Suprapubic skin (tissue), 4 donors: ENCODE measurements around the gene WDR4. TPM values are rescaled to one million over a fixed set of nuclear protein-coding genes. Genes with fewer than 3 reads are reported as not detected.
"Not testable (repeated sequence)": the region's sequence is repeated elsewhere in the genome, so short reads cannot be mapped to it uniquely, and the experiment has no call there.

Experiments
- DNase-seq, 2 donors: peaks; one replicate each; pipeline ENCODE4 v3.0.0-alpha.2; 2019; ENCODE audit warnings: low spot score in 2 of 2
- H3K27ac ChIP-seq: fragments of 200-600 bp; sonication (generic); one replicate; pipeline ENCODE4 v1.5.1; 2019
- H3K27me3 ChIP-seq: fragments of 200-600 bp; sonication (generic); one replicate; pipeline ENCODE4 v1.5.1; 2019
- H3K36me3 ChIP-seq: fragments of 200-600 bp; sonication (generic); one replicate; pipeline ENCODE4 v1.5.1; 2019
- H3K4me1 ChIP-seq: fragments of 200-600 bp; sonication (generic); one replicate; pipeline ENCODE4 v1.5.1; 2019
- H3K4me3 ChIP-seq: fragments of 200-600 bp; sonication (generic); one replicate; pipeline ENCODE4 v1.5.1; 2019; ENCODE audit warnings: mild to moderate bottlenecking
- H3K9me3 ChIP-seq: fragments of 200-600 bp; sonication (generic); one replicate; pipeline ENCODE4 v1.5.1; 2019
- EP300 ChIP-seq: sonication (generic); formaldehyde crosslinking; IDR thresholded peaks from one replicate; pipeline ENCODE4 v1.6.1; 2017; ENCODE audit warnings: antibody characterized with exemption
- POLR2A ChIP-seq, 2 donors: fragments of 450-650 bp; IDR thresholded peaks; one replicate each; pipeline ENCODE4 v1.6.1; 2017; ENCODE audit warnings: antibody characterized with exemption in 2 of 2, mild to moderate bottlenecking in 2 of 2, moderate library complexity in 2 of 2
- POLR2AphosphoS5 ChIP-seq, 3 donors: sonication (generic); formaldehyde crosslinking; IDR thresholded peaks; one replicate each; pipeline ENCODE4 v1.6.1; 2017; ENCODE audit warnings: antibody characterized with exemption in 3 of 3
- WGBS: methylation state at CpG from one replicate; pipeline ENCODE4 v1.1.5; 2018; 5-methylcytosine and 5-hydroxymethylcytosine counted together
- total RNA-seq, 4 donors: library from RNA; depleted of rRNA; stranded (reverse); fragments of >200 nt; gene quantifications; one replicate each; pipeline ENCODE4 v1.1.0, GENCODE V29; 2016
- TF ChIP-seq, protein P1 (sequence below), 2 donors: fragments of 200-600 bp in 1 of 2; fragments of 450-650 bp in 1 of 2; sonication (generic) in 1 of 2; IDR thresholded peaks; one replicate each; pipeline ENCODE4 v1.5.1; 2016 to 2019; ENCODE audit warnings: antibody characterized with exemption in 2 of 2, mild to moderate bottlenecking in 1 of 2, moderate library complexity in 1 of 2

Gene WDR4
- total RNA-seq, 4 donors from 2014 or later = 10.1 to 18.7 (median 14.1) TPM

DNA sequence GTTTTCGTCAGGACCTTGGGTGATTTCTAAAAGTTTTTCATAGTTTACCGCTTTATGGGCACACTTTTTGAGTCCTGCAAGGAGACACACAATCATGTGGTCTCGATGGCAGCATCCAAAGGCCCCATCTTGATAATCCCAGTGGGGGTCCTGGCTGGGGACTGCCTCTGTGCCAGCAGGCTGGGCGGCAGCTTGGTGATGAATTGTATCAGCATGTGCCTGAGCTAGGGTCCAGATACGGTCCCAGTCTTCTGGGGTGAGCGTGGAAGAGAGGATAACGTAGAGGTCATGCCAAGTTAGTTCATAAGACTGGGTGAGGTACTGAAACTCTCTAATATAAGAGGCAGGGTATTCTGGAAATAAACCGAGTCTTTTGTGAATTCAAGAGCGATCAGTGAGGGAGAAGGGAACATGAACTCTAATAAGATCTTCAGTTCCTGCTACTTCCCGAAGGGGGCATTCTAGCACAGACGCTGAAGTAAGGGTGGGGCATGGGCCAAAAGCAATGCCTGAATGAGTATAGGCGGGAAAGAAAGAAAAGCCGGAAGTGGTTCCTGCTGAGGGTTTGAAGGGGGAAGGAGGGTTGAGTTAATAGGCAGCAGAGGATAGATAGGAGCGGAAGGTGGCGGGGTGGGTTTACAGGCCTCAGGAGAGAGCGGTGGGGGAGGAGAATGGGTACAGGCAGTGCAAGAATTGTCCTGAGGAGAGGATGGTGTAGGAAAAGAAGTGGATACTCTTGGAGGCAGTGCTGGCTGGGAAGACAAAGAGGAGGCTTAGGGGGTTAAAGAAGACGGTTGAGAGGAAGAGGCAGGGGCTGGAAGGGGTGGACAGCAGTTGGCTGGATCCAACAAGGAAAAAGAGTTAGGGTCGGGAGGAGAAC, 44.5 kb upstream of the WDR4 start:
- Histone ChIP-seq H3K27me3 (no peaks in the 10 kb centered on the region), H3K4me1 (peaks cover 10% of the 10 kb centered on the region), H3K9me3 (no peaks in the 10 kb centered on the region), H3K36me3 (no peaks in the 10 kb centered on the region), H3K4me3 (no peak overlapping the region), H3K27ac (no peak overlapping the region)
- DNase-seq = peak; percentile 83 to 88
- TF ChIP-seq POLR2A (IDR thresholded peaks at IDR 0.05) (no peak), POLR2AphosphoS5 (IDR thresholded peaks at IDR 0.05) (peak in 2 of 3 donors; percentile 41 to 68)
- TF ChIP-seq, protein P1, sequence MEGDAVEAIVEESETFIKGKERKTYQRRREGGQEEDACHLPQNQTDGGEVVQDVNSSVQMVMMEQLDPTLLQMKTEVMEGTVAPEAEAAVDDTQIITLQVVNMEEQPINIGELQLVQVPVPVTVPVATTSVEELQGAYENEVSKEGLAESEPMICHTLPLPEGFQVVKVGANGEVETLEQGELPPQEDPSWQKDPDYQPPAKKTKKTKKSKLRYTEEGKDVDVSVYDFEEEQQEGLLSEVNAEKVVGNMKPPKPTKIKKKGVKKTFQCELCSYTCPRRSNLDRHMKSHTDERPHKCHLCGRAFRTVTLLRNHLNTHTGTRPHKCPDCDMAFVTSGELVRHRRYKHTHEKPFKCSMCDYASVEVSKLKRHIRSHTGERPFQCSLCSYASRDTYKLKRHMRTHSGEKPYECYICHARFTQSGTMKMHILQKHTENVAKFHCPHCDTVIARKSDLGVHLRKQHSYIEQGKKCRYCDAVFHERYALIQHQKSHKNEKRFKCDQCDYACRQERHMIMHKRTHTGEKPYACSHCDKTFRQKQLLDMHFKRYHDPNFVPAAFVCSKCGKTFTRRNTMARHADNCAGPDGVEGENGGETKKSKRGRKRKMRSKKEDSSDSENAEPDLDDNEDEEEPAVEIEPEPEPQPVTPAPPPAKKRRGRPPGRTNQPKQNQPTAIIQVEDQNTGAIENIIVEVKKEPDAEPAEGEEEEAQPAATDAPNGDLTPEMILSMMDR (IDR thresholded peaks at IDR 0.05) = peak; percentile 75 to 77
- 23% methylated on average over 18 of the region's 18 CpGs for WGBS

DNA sequence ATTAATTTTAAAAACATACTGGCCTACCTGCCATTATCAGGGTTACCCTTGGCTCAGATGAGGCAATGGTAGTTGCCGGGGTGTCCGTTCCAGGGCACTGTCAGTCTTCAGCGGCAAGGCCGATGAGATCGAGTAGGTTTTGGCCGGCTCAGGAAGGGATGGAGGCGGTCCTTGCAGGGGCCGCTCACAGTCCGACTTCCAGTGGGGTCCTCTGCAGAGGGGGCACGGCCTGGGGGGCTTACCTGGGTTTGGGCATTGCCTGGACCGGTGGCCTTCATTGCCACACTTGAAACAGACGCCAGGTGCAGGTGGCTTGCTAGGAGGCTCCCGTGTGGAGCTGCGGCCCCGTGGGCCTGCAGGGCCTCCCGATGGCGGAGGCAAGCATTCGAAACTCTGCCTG, 43.6 kb upstream of the WDR4 start:
- no peak for TF ChIP-seq EP300
- TF ChIP-seq POLR2A (IDR thresholded peaks at IDR 0.05) = no peak
- TF ChIP-seq, protein P1 (IDR thresholded peaks at IDR 0.05) = no peak
- TF ChIP-seq POLR2AphosphoS5 (IDR thresholded peaks at IDR 0.05) = no peak
- Histone ChIP-seq H3K9me3 (no peaks in the 10 kb centered on the region), H3K4me3 (no peak overlapping the region), H3K4me1 (peaks cover 10% of the 10 kb centered on the region), H3K27me3 (no peaks in the 10 kb centered on the region), H3K36me3 (no peaks in the 10 kb centered on the region), H3K27ac (no peak overlapping the region)
- DNase-seq = no peak
- WGBS = 89% methylated on average over 16 of the region's 18 CpGs

DNA sequence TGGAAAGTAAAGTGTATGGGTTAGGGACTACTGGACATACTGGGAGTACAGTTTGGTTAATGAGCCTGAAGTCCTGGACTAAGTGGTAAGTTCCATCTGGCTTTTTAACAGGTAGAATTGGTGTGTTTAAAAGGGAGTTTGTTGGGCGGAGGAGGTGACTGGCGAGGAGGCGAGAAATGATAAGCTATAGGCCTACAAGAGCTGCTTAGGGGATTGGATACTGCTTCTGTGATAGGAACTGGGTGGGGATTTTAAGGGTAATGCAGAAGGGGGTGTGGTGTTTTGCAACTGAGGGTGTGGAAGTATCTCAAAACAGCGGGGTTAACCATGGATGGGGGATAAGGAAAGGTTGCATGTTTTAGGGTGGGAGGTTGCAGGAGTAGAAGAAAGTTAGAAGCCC, 42.6 kb upstream of the WDR4 start:
- 88% methylated on average over 4 of the region's 4 CpGs for WGBS
- Histone ChIP-seq H3K27me3 (no peaks in the 10 kb centered on the region), H3K4me3 (no peak overlapping the region), H3K27ac (no peak overlapping the region), H3K4me1 (peaks cover 10% of the 10 kb centered on the region), H3K9me3 (no peaks in the 10 kb centered on the region), H3K36me3 (no peaks in the 10 kb centered on the region)
- TF ChIP-seq, protein P1 (IDR thresholded peaks at IDR 0.05) = no peak
- TF ChIP-seq POLR2A (IDR thresholded peaks at IDR 0.05) (no peak), POLR2AphosphoS5 (IDR thresholded peaks at IDR 0.05) (no peak), EP300 (no peak)
- DNase-seq = no peak

DNA sequence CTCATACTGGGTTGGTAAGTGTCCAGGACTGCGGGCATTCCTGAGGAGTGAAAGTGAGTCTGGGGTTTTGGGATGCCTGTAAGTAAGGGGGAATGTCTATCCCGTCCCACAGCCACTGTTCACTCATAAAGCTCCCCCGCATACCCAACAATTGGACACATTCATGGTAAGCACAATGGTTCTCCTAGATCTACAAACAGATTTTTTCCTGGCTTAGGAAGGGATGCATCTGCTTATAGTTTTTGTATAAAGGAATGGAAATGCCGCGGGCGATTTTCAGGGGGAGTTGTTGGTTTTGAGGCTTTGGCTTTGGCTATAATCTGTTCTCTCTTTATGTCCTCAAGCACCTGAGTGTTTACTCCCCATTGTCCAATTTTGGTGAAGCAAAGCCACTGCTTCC, 39.0 kb upstream of the WDR4 start:
- Histone ChIP-seq H3K27me3 (no peaks in the 10 kb centered on the region), H3K4me1 (no peaks in the 10 kb centered on the region), H3K9me3 (no peaks in the 10 kb centered on the region), H3K27ac (no peak overlapping the region), H3K36me3 (no peaks in the 10 kb centered on the region), H3K4me3 (no peak overlapping the region)
- WGBS = 94% methylated on average over 6 of the region's 6 CpGs
- DNase-seq = no peak
- no peak for TF ChIP-seq POLR2AphosphoS5 (IDR thresholded peaks at IDR 0.05)
- TF ChIP-seq POLR2A (IDR thresholded peaks at IDR 0.05) = no peak
- no peak for TF ChIP-seq EP300
- TF ChIP-seq, protein P1 (IDR thresholded peaks at IDR 0.05) = no peak

DNA sequence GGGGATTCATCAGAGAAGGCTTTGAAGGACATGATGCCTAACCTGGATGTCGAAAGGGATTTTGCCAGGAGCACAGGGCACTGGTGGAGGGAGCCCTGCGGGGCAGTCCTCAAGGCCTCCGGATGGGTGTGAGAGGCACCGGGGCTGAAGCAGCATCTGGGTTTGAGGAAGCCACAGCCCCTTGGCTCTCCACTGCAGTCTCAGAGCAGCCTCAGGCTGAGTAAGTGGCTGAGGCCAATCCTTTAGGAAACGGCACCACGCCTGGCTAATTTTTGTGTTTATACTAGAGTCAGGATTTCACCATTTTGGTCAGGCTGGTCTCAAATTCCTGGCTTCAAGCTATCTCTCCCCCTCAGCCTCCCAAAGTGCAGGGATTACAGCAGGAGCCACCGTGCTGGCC, 34.1 kb upstream of the WDR4 start:
- DNase-seq = no peak
- H3K27ac ChIP-seq = no peak overlapping the region
- TF ChIP-seq, protein P1 (IDR thresholded peaks at IDR 0.05) = no peak
- TF ChIP-seq POLR2A (IDR thresholded peaks at IDR 0.05) (no peak), POLR2AphosphoS5 (IDR thresholded peaks at IDR 0.05) (no peak), EP300 (no peak)
- no peaks in the 10 kb centered on the region for H3K9me3 ChIP-seq
- whole genome bisulfite sequencing = 67% methylated on average over 6 of the region's 7 CpGs
- no peaks in the 10 kb centered on the region for H3K4me1 ChIP-seq
- no peak overlapping the region for H3K4me3 ChIP-seq
- H3K36me3 ChIP-seq = peaks cover 41% of the 10 kb centered on the region
- no peaks in the 10 kb centered on the region for H3K27me3 ChIP-seq

DNA sequence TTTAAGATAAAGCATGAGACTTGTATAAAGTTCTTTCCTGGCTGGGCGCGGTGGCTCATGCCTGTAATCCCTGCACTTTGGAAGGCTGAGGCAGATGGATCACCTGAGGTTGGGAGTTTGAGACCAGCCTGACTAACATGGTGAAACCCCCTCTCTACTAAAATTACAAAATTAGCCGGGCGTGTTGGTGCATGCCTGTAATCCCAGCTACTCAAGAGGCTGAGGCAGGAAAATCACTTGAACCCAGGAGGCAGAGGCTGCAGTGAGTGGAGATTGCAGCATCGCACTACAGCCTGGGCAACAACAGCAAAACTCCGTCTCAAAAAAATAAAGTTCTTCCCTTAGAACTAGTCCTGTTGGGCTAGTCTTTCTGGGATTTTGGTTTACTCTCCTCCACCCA, 32.6 kb upstream of the WDR4 start:
- H3K4me3 ChIP-seq, DNase-seq, H3K4me1 ChIP-seq, H3K27me3 ChIP-seq, H3K27ac ChIP-seq, H3K9me3 ChIP-seq: not testable (repeated sequence)
- peaks cover 56% of the 10 kb centered on the region for H3K36me3 ChIP-seq
- 86% methylated on average over 6 of the region's 6 CpGs for WGBS

DNA sequence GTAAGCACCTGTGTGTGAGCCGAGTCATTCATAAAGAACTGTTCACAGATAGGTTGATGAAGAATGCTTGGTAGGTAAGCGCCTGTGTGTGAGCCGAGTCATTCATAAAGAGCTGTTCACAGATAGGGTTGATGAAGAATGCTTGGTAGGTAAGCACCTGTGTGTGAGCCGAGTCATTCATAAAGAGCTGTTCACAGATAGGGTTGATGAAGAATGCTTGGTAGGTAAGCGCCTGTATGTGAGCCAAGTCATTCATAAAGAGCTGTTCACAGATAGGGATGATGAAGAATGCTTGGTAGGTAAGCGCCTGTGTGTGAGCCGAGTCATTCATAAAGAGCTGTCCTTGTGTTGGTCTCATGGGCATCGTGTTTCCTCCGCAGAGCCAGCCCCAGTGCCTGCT, 29.1 kb upstream of the WDR4 start:
- H3K36me3 ChIP-seq = peaks cover 90% of the 10 kb centered on the region
- not testable (repeated sequence) for H3K9me3 ChIP-seq, DNase-seq, H3K4me1 ChIP-seq, H3K27me3 ChIP-seq, H3K27ac ChIP-seq, H3K4me3 ChIP-seq
- 90% methylated on average over 9 of the region's 9 CpGs for WGBS
